Loucy (cell line): ENCODE data around the gene GPR45.

ENCODE experiments used
- EZH2phosphoT487 ChIP-seq: fragments of 200-600 bp; IDR thresholded peaks from 2 replicates; pipeline ENCODE4 v1.6.1; 2018; ENCODE audit warnings: antibody characterized with exemption, mild to moderate bottlenecking, moderate library complexity, borderline replicate concordance
- TF ChIP-seq, protein P1 (sequence below): fragments of 200-600 bp; sonication (generic); conservative IDR thresholded peaks from 2 replicates; pipeline ENCODE4 v1.5.1; 2014; ENCODE audit warnings: mild to moderate bottlenecking, antibody characterized with exemption, low read length

DNA sequence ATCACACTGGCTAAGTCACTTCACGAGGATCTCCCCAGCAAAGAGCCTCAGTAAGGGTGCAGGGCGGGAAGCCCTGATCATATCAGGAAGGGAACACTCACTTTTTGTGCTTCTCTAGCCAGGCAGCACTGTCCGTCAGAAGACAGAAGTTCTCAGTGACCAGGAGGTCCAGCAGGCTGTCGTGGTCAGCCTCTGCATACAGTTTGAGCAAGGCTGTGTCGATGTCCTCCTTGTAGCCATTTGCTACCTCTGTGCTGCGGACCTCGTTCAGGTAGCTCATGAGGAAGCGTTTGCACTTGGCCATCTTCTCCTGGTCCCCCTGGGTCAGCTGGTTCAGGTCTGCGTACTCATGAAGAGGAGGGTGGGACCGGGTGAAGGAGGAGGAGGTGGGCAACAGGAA is 38.7 kb downstream of the GPR45 start:
- TF ChIP-seq, protein P1, sequence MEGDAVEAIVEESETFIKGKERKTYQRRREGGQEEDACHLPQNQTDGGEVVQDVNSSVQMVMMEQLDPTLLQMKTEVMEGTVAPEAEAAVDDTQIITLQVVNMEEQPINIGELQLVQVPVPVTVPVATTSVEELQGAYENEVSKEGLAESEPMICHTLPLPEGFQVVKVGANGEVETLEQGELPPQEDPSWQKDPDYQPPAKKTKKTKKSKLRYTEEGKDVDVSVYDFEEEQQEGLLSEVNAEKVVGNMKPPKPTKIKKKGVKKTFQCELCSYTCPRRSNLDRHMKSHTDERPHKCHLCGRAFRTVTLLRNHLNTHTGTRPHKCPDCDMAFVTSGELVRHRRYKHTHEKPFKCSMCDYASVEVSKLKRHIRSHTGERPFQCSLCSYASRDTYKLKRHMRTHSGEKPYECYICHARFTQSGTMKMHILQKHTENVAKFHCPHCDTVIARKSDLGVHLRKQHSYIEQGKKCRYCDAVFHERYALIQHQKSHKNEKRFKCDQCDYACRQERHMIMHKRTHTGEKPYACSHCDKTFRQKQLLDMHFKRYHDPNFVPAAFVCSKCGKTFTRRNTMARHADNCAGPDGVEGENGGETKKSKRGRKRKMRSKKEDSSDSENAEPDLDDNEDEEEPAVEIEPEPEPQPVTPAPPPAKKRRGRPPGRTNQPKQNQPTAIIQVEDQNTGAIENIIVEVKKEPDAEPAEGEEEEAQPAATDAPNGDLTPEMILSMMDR: no peak
- no peak for TF ChIP-seq EZH2phosphoT487
